ENCODE data around the gene PLXNA2.

PLXNA2 gene

DNA sequence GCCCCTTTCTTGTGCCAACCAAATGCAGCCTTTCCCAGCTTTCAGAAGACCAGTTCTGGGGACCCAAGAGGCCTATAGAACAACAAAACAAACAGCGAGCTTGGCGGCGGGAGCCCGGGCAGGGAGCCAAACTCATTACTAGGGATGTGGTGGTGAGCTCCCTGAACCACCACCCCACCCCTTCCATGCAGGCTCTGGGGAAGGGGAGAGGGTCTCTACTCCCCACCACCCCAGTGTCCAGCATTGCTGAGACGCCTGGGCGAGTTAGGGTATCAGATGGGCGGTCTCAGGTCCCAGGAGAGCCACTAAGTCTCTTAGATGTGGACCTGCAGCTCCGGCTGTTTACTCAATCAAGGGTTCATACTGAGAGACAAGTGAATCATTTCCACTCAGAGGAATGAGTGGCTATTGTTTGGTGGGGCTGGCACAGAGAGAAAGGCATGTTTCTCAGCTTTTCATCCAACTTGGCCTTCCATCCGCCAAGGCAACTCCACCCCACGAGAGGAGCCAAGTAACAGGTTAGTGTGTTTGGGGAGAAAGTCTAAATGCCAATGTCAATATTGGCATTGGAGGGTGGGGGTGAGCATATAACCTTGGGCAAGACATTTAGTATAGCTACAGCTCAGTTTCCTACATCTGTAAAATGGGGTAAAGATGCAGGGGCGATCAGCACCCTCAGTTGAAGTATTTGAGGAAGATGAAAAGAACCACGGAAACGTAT is 40.9 kb downstream of the PLXNA2 start:
- no peak for DNase-seq (ENCODE audit: low read depth)

- DNase-seq (ENCODE audit: low read depth) = no peak
Measured at GRCh38 chr1:208202333-208202995, 41.7 kb downstream of the PLXNA2 start.

DNA sequence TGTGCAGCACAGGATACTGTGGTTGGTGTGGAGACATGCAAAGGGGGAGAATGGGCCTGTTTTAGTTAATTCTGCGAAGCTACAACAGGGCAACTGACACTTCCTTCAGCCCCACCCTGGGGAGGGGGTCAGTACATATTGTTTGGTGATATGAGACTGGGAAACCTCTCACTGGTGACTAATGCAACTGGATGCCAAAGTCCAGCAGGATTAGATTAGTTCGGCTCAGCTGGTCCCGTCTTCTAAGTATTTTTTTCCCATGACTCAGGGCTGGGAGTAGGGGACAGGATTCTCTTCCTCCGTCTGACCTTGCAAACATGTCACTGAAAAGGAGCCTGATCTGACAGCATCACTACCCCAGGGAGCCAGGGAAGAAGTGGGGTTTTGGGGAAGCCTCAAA is 43.0 kb downstream of the PLXNA2 start:
- no peak for DNase-seq (ENCODE audit: low read depth)

GRCh38 chr1:208200116-208200515 is 44.1 kb downstream of the PLXNA2 start:
- DNase-seq (ENCODE audit: low read depth) = no peak

DNA sequence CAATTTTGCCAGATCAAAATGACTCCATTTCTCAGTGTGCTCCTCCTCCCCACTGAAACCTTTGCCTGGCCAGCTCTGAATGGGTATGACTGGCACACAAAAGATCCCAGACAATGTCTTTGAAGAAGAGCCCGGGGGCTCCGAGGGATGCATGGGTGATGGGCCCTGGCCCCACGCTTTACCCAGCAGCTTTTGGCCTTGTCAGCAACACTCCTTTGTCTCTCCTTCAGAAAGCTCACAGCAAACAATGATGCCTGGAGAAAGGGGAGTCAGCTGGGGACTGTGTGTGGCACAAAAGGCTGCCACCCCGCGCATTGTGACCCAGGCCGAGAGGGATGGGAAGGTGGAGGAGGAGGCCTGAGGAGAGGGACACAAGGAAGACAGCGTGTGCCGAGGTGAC is 45.9 kb downstream of the PLXNA2 start:
- no peak for DNase-seq (ENCODE audit: low read depth)

DNA sequence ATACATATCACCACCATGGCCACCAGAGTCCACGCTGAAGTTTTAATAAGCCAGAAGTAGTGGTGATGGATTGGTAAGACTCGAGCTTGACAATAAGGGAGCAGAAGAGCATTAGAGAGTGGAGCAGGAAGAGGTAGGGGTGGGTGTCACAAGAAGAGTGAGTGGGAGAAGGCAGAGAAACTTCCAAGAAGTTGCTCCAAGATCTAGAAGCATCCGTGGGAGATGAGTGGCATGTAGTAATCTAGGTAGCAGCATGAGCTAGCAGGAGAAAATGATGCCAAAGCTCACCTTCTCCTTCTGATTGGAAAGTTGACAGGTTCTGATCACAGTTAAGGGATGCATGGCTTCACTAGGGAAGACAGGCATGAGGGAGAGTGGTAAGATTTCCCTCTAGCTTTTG is 49.2 kb downstream of the PLXNA2 start:
- no peak for DNase-seq (ENCODE audit: low read depth)

- no peak for DNase-seq (ENCODE audit: low read depth)
Measured at GRCh38 chr1:208192995-208193394, 51.2 kb downstream of the PLXNA2 start.

- DNase-seq (ENCODE audit: low read depth) = no peak
Measured at GRCh38 chr1:208190784-208191183, 53.4 kb downstream of the PLXNA2 start.

GRCh38 chr1:208189716-208190115 is 54.5 kb downstream of the PLXNA2 start:
- DNase-seq (ENCODE audit: low read depth) = no peak

DNA sequence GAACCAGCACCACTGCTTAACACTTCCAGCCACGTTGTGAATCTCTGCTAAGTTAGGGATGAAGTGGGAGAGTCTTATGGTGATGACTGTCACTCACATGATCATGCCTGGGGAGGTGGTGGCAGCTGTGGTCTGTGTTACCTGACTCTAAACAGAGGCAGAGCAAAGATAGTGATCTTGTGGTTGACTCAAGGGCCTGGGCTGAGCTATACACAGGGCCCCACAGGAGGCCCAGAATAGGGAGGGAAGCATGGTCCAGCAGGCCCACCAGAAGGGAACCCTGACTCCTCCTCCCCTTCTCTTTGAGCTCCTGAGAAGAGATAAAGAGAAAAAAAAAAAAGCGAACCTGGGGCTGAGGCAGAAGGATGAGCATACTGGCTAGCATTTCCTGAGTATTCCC is 55.0 kb downstream of the PLXNA2 start:
- DNase-seq (ENCODE audit: low read depth) = no peak

DNA sequence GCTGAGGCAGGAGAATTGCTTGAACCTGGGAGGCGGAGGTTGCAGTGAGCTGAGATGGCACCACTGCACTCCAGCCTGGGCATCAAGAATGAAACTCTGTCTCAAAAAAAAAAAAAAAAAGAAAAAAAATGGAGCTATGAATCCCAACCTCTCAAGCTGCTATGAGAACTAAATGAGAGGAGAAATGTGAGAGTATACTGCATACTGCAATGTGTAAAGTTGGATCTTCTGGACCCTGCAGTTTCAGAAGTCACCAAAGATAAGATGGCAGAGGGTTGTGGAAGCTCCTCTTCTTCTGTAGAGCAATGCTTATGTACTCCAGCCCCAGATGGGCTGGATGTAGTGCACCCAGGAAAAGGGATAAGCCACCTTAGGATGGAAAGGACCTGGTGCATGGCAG is 55.6 kb downstream of the PLXNA2 start:
- no peak for DNase-seq (ENCODE audit: low read depth)

DNA sequence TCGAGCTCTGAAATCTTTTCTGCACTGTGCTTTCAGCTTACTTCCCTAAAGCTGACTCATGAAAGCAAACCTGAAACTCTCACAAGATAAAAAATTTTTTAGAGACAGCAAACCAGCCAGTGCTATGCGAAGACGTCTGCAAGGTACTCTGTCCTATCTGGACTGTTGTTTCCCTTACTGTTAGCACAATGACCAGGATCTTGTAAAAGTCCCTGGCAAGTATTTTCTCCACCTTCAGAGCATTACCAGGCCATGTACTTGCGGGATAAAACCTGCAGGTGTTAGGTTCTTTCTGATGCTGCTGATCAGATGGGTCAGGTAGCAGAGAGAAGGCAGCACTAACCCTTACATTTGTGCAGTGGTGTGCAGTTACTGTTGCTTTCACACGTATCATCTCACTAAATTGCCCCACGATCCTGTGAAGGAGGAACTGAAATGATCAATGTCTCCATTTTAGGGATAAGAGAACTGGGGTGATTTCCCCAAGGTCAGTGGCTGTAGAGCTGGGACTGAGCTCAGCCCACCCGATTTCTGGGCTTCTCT is 56.6 kb downstream of the PLXNA2 start:
- DNase-seq (ENCODE audit: low read depth) = no peak

DNA sequence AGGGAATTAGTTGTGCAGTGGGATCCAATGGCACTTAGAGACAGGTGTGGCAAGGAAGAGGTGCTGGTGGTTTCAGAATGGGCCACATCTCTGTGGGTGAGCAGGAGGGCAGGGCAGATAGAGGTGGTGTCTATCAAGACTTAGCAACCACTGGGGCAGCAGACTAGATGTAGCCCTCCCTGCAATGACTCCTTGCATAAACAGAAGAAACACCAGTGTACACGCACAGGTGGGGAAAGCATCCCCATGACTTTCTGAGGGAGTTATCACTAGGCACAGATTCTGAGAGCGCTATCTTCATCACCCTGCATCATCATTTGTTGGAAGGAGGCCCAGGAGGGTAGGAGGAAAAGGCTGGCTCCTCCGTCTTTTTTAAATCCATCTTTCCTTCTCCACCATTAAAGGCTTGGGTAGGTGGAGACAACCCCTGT is 58.4 kb downstream of the PLXNA2 start:
- no peak for DNase-seq (ENCODE audit: low read depth)

DNA sequence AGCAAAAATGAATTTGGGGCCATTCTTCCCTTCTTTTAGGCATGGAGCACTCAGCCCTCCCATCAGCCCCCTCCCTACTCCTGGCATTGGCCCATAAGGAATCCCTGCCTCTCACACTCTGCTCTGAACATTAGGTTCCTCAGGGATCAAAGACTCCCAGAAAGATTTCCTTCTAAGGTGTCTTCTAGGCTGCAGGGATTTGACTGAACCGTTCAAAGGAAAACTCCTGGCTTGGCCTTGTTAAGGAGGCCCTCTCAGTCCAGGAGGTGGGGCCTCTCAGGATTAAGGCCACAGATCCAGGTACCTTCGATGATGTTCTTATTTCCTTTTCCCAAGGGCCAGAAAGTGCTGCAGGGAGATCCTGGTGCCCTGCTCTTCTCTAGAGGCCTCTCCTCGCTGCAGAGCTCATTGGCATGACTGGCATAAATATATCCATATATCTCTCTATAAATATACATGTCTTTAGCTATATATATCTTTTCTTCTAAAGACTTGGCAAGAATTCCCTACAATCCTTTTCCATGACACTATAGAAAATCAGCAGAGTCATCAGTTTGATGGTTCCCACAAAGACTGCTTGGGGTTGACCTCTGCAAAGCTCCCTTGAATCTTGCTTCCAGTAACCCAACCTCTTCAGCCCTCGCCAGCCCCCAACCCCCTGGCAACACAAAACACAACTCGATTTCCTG is 59.1 kb downstream of the PLXNA2 start:
- DNase-seq (ENCODE audit: low read depth) = no peak

DNA sequence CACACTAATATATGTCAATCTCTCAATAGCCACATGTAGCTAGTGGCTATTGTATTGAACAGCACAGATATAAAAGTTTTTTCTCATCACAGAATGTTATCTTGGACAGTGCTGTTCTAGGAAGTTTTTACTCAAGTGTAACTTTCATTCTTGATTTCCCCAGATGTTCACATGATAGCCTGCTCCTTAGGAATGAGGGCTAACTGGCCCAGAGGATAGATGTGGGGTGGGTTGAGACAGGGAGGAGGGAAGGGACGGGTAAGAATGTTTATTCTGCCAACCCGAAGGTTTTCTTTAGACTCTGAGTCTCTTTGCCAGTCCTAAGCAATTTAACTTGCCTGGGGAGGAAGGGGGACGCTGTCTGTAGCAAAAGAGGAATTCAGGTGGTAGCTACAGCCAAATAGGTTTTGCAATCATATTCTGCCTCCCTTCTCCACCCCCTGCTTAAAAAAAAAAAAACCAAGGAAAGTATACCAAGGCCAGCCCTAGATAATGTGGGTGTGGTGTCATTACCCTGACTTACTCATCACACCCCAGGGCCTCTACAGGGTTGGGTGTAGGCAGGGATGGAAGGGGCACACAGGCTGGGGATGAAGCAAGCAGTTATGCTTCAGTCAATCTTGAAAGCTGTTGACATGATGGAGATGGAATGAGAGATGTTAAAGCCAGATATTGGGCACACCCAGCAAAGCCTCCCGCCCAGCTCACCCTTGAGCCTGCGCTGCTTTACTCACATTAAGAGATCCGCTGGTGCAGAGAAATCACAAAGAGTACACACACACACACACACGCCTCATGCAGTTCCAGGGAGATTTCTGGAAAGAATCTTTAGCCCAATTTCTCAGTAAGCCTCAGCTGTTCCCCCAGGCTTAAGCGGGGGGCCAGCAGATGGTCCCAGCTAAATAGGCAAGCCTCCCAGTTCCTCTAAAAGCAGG is 59.9 kb downstream of the PLXNA2 start:
- no peak for DNase-seq (ENCODE audit: low read depth)

- DNase-seq (ENCODE audit: low read depth) = no peak
Measured at GRCh38 chr1:208182880-208183645, 61.1 kb downstream of the PLXNA2 start.

GRCh38 chr1:208181364-208181763 is 62.8 kb downstream of the PLXNA2 start:
- DNase-seq (ENCODE audit: low read depth) = no peak

GRCh38 chr1:208180421-208180820 is 63.8 kb downstream of the PLXNA2 start:
- DNase-seq (ENCODE audit: low read depth) = no peak

DNA sequence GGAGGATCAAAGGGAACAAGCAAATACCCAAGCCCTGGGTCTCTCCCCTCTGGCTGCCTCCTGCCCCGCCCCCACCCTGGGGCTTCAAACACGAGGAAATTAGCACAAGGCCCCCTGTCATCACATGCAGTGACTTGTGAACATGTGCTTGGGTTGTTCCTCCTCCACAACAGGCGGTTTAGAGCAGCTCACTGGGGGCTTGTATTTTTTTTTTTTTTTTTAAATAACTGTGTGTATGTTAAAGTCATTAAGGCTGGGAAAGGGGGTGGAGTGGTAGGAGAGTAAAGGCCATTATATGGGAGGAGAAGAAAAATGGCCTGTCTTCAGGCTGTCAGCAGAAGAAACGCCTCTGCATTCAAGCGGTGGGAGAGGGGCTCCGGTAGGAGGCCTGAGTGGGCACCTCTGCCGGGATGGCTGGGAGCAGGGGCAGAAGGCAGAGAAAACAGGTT is 64.2 kb downstream of the PLXNA2 start:
- no peak for DNase-seq (ENCODE audit: low read depth)

DNA sequence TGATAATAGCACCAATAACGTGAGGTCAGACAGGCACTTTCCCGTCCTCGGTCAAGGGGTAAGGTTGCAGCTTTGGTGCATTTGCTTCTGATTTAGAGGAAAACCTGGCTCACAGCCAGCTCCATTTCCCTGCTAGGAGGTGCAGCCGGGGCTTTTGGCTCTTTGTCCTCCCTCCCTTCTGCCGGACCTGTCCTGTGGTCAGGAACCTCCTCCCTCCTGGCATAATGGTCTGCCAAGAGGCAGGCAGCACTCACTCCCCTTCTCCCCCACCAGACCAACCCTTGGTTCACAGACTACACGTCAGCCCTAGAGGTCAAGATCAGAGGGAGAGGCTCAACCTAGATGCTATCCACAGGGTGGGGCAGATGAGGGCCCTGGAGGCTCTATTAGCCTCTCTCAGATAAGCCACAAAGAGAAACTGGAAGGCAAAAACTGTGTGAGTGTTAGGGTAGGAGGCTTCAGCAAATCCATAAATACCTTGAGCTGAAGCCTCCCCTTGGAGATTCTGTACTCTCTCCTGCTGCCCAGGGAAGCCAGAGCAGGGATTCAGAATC is 64.8 kb downstream of the PLXNA2 start:
- no peak for DNase-seq (ENCODE audit: low read depth)

GRCh38 chr1:208178091-208178529 is 66.1 kb downstream of the PLXNA2 start:
- no peak for DNase-seq (ENCODE audit: low read depth)
